Forelimb muscle (tissue), 1 donor: ENCODE results near the gene MPO. TPM values are rescaled to one million over a fixed set of nuclear protein-coding genes. Genes with fewer than 3 reads are reported as not detected.

ENCODE experiments used
- DNase-seq: peaks from one replicate; pipeline ENCODE4 v3.0.0-alpha.2; 2013; ENCODE audit warnings: low read depth
- polyA plus RNA-seq: library from polyadenylated mRNA; unstranded; fragments of 120-200 nt; gene quantifications from one replicate; pipeline ENCODE4 v1.2.1, GENCODE V29; 2013; ENCODE audit not compliant: insufficient read length

MPO gene
- polyA plus RNA-seq, 1 donor = 10.5 TPM

DNA sequence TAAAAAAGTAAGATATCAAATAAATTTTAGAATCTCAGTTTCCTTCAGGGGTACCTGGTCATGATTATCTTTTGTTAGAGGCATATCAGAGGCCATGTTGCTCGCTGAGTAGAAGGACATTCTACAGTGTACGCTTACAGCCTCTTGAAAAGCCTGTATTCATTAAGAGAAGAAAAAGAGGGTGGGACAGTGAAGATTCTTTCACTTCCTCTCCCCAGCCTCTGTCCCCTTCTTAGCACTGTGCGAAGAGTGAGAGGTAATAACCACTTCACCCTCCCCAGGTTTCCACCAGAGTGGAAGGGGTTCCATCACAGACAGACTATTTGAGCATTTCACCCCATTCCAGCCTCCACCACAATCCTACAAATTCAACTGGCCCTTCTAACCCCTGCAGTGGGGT, 47.2 kb downstream of the MPO start:
- no peak for DNase-seq

DNA sequence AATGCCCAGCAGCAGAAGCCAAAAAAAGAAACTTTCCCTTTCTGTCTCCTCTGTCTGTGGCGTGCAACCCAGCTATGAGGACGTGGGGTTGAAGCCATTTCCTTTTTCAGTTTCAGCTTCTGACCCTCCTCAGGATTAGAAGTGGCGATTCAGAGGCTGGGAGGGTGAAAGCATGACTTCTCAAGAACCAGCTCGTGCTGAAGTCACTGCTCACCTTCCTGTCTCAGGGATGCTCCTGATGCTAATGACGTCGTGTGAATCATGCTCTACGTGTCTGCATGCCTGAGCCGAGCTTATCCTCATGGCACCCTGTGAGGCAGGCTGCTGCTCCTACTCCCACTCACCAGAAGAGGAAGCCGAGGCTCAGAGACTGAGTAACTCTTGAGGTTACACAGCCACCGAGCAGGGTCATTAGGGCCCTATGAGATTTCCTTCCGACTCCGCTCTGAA, 48.0 kb downstream of the MPO start:
- DNase-seq = no peak

DNA sequence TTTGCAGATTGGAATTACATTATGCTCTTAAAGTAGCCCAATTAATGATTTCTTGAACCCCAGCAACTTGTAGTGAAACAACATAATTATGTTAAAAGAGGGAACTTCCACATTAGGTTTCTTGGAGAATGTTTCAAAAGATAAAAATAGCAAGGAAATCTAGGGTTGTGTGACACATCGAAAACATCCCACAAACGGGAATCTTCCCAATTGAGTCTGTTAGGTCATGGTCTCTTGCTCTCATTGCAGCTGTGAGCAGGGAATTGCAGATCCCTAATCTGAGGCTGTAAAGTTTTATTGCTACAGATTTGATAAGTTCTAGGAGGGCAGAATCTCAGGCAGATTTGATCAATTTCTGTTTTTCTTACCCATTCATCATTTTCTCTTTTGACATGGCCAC, 49.1 kb downstream of the MPO start:
- DNase-seq = no peak

DNA sequence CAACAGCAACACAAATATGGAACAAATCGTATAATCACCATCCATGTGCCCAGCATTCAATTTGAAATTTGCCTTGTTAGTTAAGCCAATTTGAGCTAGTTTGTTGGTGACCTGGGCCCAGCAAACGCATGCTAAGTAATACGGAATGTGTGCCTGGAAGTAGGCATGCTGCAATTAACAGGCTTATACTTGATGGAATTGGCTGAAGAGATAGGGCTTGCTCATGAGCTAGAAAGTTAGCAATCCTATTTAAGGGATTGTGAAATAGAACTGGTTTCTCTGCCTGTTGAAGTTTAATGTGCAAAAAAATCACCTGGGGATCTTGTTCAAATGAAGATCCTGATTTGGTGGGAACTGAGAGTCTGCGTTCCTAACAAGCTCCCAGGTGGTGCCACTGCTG, 50.9 kb downstream of the MPO start:
- no peak for DNase-seq

DNA sequence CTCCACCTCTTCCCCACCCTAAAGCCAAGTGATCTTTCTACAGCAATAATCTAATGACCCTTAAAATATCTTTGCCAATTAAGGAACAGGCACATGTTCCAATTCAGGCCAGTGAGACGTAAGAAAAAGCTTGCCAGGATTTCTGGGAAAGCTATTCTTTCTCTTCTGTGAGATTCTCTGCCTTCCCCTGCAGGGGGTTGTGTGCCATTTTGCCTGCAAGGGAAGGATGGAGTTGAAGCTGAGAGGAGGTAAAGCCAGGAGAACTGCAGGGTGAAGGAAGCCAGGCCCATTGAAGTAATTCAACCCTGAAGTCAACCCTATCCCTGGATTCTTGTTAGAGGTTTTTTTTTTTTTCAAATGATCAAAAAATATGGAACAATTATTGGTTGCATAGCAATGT, 51.4 kb downstream of the MPO start:
- no peak for DNase-seq

DNA sequence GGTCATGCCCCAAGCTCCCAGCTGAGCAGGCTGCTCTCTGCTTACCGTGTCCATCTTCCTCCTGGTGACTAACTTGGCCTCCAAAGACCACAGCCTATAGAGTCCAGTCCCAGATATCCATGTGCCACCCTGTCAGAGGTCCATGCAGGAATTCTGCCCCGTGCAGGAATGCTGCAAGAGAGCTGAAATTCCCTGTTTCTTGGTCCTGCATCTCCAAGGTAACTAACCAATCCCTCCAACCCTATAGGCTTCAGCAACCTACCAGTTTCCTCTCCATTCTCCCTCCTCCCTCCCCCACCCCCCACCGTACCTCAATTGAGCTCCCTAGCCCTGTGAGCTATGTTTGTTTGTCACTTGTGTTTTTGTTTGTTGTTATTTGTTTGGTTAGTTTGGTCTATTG, 52.1 kb downstream of the MPO start:
- DNase-seq = no peak

DNA sequence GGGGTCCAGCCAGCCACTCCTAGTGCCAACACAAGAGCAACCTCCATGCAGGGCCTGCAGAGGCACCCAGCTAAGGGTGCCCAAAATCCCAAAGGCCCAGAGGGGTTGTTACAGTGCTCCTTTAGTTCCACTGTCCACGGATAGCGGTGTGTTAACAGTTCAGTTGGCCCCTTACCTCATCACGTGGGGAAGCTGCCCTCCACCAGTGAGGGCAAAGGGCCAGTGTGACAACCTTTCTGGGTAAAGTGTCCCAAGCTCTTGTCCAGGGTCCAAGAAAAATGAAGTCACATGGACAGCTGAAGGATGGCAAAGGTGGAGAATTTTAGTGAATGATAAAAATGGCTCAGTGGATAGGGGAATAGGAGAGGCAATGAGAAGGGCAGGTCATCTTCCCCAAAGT, 53.0 kb downstream of the MPO start:
- no peak for DNase-seq

DNA sequence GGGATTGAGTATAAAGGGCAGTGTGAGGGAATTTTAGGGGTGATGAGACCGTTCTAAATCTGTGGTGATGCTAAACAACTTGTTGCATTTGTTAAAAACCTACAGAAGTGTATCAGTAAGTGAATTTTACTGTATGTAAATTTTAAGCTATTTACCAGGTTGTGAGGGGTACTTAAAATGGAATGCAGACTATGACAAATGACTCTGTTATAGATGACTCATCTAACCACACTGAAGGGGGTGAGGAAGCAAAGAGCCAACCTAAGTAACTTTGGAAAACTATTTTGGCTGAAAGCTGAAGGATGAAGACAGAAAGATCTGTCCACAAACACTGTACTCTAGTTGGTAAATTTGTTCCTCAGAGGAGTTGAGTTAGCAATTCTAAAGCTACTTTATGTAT, 56.4 kb downstream of the MPO start:
- DNase-seq = no peak

Other genes starting within 250 kb of the MPO start
- gene DYNLL2, start 197.5 kb downstream of the MPO start, polyA plus RNA-seq = 41.0 TPM
- gene OR4D1, start 132.6 kb downstream of the MPO start, polyA plus RNA-seq = not detected
- gene OR4D2, start 114.0 kb downstream of the MPO start, polyA plus RNA-seq = not detected
- gene EPX, start 88.2 kb downstream of the MPO start, polyA plus RNA-seq = 0.59 TPM
- gene MKS1, start 61.7 kb downstream of the MPO start, polyA plus RNA-seq = 15.1 TPM
- gene LPO, start 42.4 kb downstream of the MPO start, polyA plus RNA-seq = 0.19 TPM
- gene TSPOAP1, start 47.9 kb upstream of the MPO start, polyA plus RNA-seq = 5.8 TPM
- gene SUPT4H1, start 71.3 kb upstream of the MPO start, polyA plus RNA-seq = 83.0 TPM
- 0.09 TPM for gene RNF43, start 136.6 kb upstream of the MPO start, polyA plus RNA-seq
- 0.04 TPM for gene HSF5, start 207.5 kb upstream of the MPO start, polyA plus RNA-seq
- gene MTMR4, start 233.7 kb upstream of the MPO start, polyA plus RNA-seq = 20.6 TPM